Colonic mucosa (tissue), 4 donors: ENCODE results near the gene ARHGDIA. TPM values are rescaled to one million over a fixed set of nuclear protein-coding genes. Genes with fewer than 3 reads are reported as not detected.
"Not testable (repeated sequence)": the region's sequence is repeated elsewhere in the genome, so short reads cannot be mapped to it uniquely, and the experiment has no call there.

Experiments
- DNase-seq: peaks from one replicate; pipeline ENCODE4 v3.0.0-alpha.2; 2020
- H3K27ac ChIP-seq: fragments of 200-600 bp; one replicate; pipeline ENCODE4 v1.8.0; 2021
- H3K27me3 ChIP-seq: fragments of 200-600 bp; one replicate; pipeline ENCODE4 v1.8.0; 2021
- H3K36me3 ChIP-seq: fragments of 200-600 bp; one replicate; pipeline ENCODE4 v1.8.0; 2021
- H3K4me1 ChIP-seq: fragments of 200-600 bp; one replicate; pipeline ENCODE4 v1.8.0; 2021; ENCODE audit warnings: mild to moderate bottlenecking
- H3K4me3 ChIP-seq: fragments of 200-600 bp; one replicate; pipeline ENCODE4 v1.8.0; 2021
- H3K9ac ChIP-seq, 2 donors: one replicate each; pipeline ENCODE4 v1.7.0; 2013; ENCODE audit warnings: control low read depth in 2 of 2, low read depth in 2 of 2, low read length in 2 of 2
- H3K9me3 ChIP-seq: fragments of 200-600 bp; one replicate; pipeline ENCODE4 v1.8.0; 2021
- intact Hi-C: fragments of 100-400 bp; cut with DNase I; formaldehyde crosslinking; loops from one replicate; pipeline ENCODE4 v1.14.1; 2022
- total RNA-seq, 2 donors: library from RNA; stranded (reverse); fragmentation: NEBNext Ultra II Directional in 1 of 2; extraction: Animal tissue kit (Norgen Biotek cat#: 25700) in 1 of 2; gene quantifications; one replicate each; pipeline ENCODE4 v1.2.1, GENCODE V29; 2021
- TF ChIP-seq, protein P1 (sequence below): fragments of 200-600 bp; IDR thresholded peaks from one replicate; pipeline ENCODE4 v1.8.0; 2022; ENCODE audit warnings: antibody characterized with exemption, mild to moderate bottlenecking
- donor health status: healthy.
- donor health status: DM: no; HTN: no; CAD: no.
- donor health status: DM: no; HTN: no; CAD: no.

The ARHGDIA gene
- total RNA-seq, 2 donors from 2014 or later = 407 to 546 TPM

DNA sequence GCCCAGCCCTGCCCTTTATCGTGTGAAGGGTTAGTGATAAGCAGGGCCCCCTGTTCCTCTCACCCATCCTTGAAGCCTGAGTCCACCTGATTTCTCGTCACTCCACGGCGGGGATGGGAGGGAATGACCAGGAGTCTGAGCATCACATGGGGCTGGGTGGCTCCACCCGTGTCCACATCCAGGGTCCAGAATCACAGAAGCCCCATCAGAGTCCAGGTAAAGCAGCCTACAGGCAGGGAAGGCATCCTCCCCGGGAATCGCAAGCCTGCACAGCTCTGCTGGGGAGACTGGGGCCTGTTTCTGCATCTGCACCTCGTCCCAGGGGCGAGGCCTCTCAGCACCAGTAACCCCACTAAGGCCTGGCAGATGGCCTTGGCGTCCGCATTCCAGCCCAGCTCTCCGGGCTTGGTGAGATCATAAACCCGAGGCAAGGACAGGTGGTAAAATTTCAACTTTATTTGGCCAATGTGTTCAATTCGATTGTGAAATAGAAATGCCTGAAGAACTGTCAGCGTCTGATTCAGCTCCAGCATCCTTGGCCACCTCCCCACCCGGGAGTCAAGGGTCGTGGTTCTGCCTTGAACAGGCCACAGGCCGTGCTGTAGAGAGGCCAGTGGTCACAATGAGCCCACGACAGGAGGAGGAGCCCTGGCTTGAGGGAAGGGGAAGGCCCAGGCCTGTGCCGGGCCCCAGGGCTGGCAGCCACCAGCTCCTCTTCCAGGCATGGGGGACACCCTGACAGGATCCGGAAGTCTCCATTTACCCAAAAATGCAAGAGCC lies 28.2 kb downstream of the ARHGDIA start:
- H3K4me1 ChIP-seq = no peaks in the 10 kb centered on the region
- H3K27ac ChIP-seq = no peak overlapping the region

DNA sequence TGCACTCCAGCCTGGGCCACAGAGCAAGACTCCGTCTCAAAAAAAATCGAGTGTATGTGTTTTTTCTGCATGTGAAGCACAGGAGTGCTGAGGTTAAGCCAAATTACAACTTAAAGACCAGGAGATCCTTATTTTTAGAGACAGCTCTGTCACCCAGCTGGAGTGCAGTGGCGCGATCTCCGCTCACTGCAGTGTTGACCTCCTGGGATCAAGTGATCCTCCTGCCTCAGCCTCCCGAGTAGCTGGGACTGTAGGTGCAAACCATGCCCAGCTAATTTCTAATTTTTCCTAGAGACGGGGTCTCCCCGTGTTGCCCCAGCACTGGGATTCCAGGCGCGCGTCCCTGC lies 28.8 kb downstream of the ARHGDIA start:
- intact Hi-C loops = no loop called here
- H3K9me3 ChIP-seq = no peaks in the 10 kb centered on the region
- no peak for DNase-seq
- H3K27me3 ChIP-seq = no peaks in the 10 kb centered on the region
- H3K36me3 ChIP-seq = peaks cover 20% of the 10 kb centered on the region
- no peaks in the 10 kb centered on the region for H3K4me1 ChIP-seq
- no peak overlapping the region for H3K9ac ChIP-seq
- no peak overlapping the region for H3K27ac ChIP-seq
- no peak overlapping the region for H3K4me3 ChIP-seq
- TF ChIP-seq, protein P1, sequence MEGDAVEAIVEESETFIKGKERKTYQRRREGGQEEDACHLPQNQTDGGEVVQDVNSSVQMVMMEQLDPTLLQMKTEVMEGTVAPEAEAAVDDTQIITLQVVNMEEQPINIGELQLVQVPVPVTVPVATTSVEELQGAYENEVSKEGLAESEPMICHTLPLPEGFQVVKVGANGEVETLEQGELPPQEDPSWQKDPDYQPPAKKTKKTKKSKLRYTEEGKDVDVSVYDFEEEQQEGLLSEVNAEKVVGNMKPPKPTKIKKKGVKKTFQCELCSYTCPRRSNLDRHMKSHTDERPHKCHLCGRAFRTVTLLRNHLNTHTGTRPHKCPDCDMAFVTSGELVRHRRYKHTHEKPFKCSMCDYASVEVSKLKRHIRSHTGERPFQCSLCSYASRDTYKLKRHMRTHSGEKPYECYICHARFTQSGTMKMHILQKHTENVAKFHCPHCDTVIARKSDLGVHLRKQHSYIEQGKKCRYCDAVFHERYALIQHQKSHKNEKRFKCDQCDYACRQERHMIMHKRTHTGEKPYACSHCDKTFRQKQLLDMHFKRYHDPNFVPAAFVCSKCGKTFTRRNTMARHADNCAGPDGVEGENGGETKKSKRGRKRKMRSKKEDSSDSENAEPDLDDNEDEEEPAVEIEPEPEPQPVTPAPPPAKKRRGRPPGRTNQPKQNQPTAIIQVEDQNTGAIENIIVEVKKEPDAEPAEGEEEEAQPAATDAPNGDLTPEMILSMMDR = no peak

More for the DNA sequence above, 28.2 kb downstream of the ARHGDIA start:
- no peak overlapping the region for H3K9ac ChIP-seq
- no peaks in the 10 kb centered on the region for H3K9me3 ChIP-seq
- DNase-seq = no peak
- H3K4me3 ChIP-seq = no peak overlapping the region
- no peaks in the 10 kb centered on the region for H3K27me3 ChIP-seq
- TF ChIP-seq, protein P1 = no peak
- peaks cover 24% of the 10 kb centered on the region for H3K36me3 ChIP-seq
- intact Hi-C loops = no loop called here

DNA sequence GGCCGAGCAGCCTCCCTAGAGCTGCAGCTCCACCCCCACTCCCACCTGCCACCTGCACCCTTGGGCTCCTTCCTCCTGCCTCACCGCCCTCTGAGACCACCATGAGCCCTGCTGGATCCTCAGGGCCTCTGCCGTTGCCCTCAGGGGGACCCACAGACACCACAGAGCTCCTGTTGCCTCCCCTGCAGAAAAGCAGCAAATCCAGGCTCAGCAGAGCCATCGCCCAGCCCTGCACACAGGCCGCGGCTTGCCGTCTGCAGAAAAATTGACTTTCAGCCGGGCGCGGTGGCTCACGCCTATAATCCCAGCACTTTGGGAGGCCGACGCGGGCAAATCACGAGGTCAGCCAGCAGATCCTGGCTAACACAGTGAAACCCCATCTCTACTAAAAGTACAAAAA lies 29.3 kb downstream of the ARHGDIA start:
- TF ChIP-seq, protein P1 = no peak
- no peaks in the 10 kb centered on the region for H3K27me3 ChIP-seq
- H3K4me1 ChIP-seq = no peaks in the 10 kb centered on the region
- H3K36me3 ChIP-seq = peaks cover 15% of the 10 kb centered on the region
- H3K4me3 ChIP-seq = no peak overlapping the region
- no peaks in the 10 kb centered on the region for H3K9me3 ChIP-seq
- no peak overlapping the region for H3K27ac ChIP-seq
- DNase-seq = no peak
- intact Hi-C loops = no loop called here
- no peak overlapping the region for H3K9ac ChIP-seq

DNA sequence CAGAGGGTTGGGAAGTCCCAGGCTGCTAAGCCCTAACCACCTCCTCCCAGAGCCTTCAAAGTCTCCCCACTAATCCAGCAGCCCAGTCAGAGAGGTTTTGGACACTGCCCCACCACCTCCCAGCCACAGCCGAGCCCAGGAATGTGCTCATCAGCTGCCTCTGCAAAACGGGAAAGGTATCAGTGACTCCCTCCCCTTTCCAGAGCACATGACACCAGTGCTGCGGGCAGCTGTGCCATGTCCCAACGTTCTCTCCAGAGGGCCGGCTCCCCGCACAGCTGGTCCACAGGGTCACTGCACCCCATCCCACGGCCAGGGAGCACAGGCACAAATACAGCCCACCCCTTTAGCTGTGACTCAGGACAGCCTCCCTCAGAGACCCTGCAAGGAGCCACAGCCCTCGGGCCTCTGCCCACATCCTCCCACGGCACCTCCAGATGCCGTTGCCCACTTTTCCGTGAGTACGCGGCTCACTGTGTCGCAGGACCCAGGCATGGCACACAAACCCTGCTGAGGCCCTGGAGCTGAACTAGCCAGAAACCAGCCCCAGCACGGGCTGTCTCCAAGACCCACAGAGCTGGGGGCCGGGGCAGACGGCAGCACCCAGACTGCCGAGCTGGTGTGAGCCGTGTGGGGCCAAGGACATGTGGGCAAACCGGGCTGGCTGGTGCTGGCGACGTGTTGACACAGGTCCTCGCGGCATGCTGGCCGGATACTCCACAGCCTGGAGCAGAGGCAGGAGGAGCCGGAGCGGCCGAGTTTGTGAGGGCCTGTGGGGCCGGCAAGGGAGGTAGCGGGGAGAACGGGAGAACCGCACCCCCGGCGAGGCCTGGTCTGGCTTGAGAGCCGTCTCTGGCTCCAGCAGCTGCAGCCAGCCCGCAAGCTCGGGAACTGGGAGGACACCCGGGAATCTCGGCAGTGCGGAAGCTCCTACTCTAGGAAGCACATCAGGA lies 30.0 kb downstream of the ARHGDIA start:
- Histone ChIP-seq H3K27me3 (no peaks in the 10 kb centered on the region), H3K9me3 (no peaks in the 10 kb centered on the region), H3K36me3 (peaks cover 9% of the 10 kb centered on the region), H3K9ac (no peak overlapping the region), H3K27ac (no peak overlapping the region), H3K4me3 (no peak overlapping the region), H3K4me1 (no peaks in the 10 kb centered on the region)
- intact Hi-C loops = no loop called here
- TF ChIP-seq, protein P1 = no peak
- DNase-seq = no peak

DNA sequence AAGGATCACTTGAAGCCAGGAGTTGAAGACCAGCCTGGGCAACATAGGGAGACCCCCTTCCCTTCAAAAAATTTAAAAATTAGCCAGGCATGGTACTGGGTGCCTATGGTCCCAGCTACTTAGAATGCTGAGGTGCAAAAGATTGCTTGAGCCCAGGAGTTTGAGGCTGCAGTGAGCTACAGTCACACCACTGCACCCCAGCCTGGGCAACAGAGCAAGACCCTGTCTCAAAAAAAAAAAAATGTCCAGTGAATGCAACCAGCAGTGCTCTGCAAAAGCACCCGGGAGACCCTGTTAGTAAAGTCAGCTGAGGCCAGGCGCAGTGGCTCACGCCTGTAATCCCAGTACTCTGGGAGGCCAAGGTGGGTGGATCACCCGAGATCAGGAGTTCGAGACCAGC lies 31.1 kb downstream of the ARHGDIA start:
- H3K4me3 ChIP-seq, H3K27ac ChIP-seq, DNase-seq, H3K9me3 ChIP-seq, H3K36me3 ChIP-seq, H3K9ac ChIP-seq, H3K4me1 ChIP-seq, intact Hi-C loops, H3K27me3 ChIP-seq: not testable (repeated sequence)

DNA sequence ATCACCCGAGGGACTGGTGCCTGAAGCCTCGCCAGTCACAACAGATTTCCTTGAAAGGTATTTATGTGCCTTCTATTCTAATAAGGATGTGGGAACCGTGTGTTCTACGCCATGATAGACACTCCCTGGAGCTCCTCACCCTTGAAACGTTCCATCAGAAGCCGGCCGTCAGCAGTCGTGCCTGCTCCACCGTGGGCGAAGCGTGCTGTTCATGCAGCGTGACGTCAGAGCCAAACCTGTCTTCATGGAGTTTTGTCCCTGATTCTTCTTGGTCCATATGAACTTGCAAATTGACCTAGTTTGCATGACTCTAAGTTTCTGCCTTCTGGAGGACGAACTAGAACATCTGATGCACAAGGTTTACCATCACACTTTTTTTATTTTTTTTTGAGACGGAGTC lies 31.8 kb downstream of the ARHGDIA start:
- Histone ChIP-seq H3K9ac (no peak overlapping the region), H3K9me3 (no peaks in the 10 kb centered on the region), H3K27ac (no peak overlapping the region), H3K27me3 (no peaks in the 10 kb centered on the region), H3K36me3 (no peaks in the 10 kb centered on the region), H3K4me1 (no peaks in the 10 kb centered on the region), H3K4me3 (no peak overlapping the region)
- TF ChIP-seq, protein P1 = no peak
- DNase-seq = no peak
- intact Hi-C loops = no loop called here
